Muscle of leg (tissue), 11 donors: ENCODE results near the gene ABCA4. TPM values are rescaled to one million over a fixed set of nuclear protein-coding genes. Genes with fewer than 3 reads are reported as not detected.
"Not testable (repeated sequence)": the region's sequence is repeated elsewhere in the genome, so short reads cannot be mapped to it uniquely, and the experiment has no call there.

Experiments used
- DNase-seq: peaks from one replicate; pipeline ENCODE4 v3.0.0; 2013
- H3K27ac ChIP-seq: one replicate; pipeline ENCODE4 v1.5.1; 2013; ENCODE audit warnings: mild to moderate bottlenecking, low read length, control low read depth
- H3K27me3 ChIP-seq: one replicate; pipeline ENCODE4 v1.6.1; 2013; ENCODE audit warnings: low read length; ENCODE audit not compliant: control insufficient read depth, insufficient read depth
- H3K36me3 ChIP-seq: one replicate; pipeline ENCODE4 v1.6.1; 2013; ENCODE audit warnings: low read length; ENCODE audit not compliant: control insufficient read depth, insufficient read depth
- H3K4me1 ChIP-seq: one replicate; pipeline ENCODE4 v1.6.1; 2013; ENCODE audit warnings: low read length; ENCODE audit not compliant: control insufficient read depth, insufficient read depth
- H3K4me3 ChIP-seq: one replicate; pipeline ENCODE4 v1.5.1; 2013; ENCODE audit warnings: low read length, control low read depth
- H3K9me3 ChIP-seq: replicated peaks from 2 replicates; pipeline ENCODE4 v1.6.1; 2013; ENCODE audit warnings: low read depth, low read length; ENCODE audit not compliant: control insufficient read depth
- WGBS: methylation state at CpG from one replicate; pipeline ENCODE4 v1.1.5; 2013; ENCODE audit warnings: missing lambda C conversion rate; ENCODE audit not compliant: insufficient coverage; 5-methylcytosine and 5-hydroxymethylcytosine counted together
- polyA plus RNA-seq, 8 donors: library from polyadenylated mRNA; unstranded; fragments of 120-200 nt; gene quantifications; one replicate each; pipeline versions ENCODE4 v1.2.1 to v1.2.3, GENCODE V29; 2013; ENCODE audit warnings: inconsistent platforms in 1 of 8, low replicate concordance in 1 of 8; ENCODE audit not compliant: insufficient read length in 8 of 8, insufficient read depth in 1 of 8
- total RNA-seq: library from RNA; stranded (reverse); fragments of 120-200 nt; gene quantifications from one replicate; pipeline ENCODE4 v1.2.4, GENCODE V29; 2013

ABCA4 gene
- total and polyA plus RNA-seq, 9 donors: 0.19 to 1.1 (median 0.49) TPM

- DNase-seq, H3K27me3 ChIP-seq, H3K9me3 ChIP-seq, H3K36me3 ChIP-seq, H3K4me1 ChIP-seq, H3K27ac ChIP-seq, H3K4me3 ChIP-seq: not testable (repeated sequence)
Measured at GRCh38 chr1:94149166-94149565, 28.2 kb upstream of the ABCA4 start.

DNA sequence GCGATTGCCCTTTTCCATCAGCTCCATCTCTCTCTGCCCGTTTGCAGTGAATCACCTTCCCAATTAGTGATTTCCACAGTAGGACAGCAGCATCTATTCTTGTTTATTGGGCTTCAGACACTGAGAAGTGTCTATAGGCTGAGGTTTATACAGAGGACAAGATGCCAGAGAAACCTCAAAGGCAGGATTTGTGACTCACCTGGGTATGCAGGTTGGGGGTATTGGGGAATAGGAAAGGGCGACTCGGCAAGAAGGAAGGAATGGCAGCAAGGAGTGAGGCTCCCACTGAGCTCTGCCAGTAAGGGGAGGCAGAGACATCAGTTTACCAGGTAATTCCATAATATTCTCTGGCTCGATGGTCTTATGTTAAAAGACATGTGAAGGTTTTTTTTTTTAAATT is 25.3 kb upstream of the ABCA4 start:
- no peak for DNase-seq
- no peak overlapping the region for H3K27ac ChIP-seq
- no peaks in the 10 kb centered on the region for H3K36me3 ChIP-seq
- H3K27me3 ChIP-seq: no peaks in the 10 kb centered on the region
- H3K4me1 ChIP-seq: no peaks in the 10 kb centered on the region
- no peaks in the 10 kb centered on the region for H3K9me3 ChIP-seq
- no peak overlapping the region for H3K4me3 ChIP-seq
- 83% methylated on average over 2 of the region's 5 CpGs for WGBS

- no peak overlapping the region for H3K4me3 ChIP-seq
- H3K27ac ChIP-seq: no peak overlapping the region
- no peaks in the 10 kb centered on the region for H3K4me1 ChIP-seq
- no peak for DNase-seq
- no CpG with 5 or more reads among the region's 1 CpG for WGBS
- no peaks in the 10 kb centered on the region for H3K9me3 ChIP-seq
- H3K27me3 ChIP-seq: no peaks in the 10 kb centered on the region
- no peaks in the 10 kb centered on the region for H3K36me3 ChIP-seq
Measured at GRCh38 chr1:94144836-94145235, 23.9 kb upstream of the ABCA4 start.

GRCh38 chr1:94143809-94144176 is 22.8 kb upstream of the ABCA4 start:
- Histone ChIP-seq H3K27ac (no peak overlapping the region), H3K9me3 (no peaks in the 10 kb centered on the region), H3K27me3 (no peaks in the 10 kb centered on the region), H3K4me1 (no peaks in the 10 kb centered on the region), H3K4me3 (no peak overlapping the region), H3K36me3 (no peaks in the 10 kb centered on the region)
- no peak for DNase-seq

- Histone ChIP-seq H3K9me3 (no peaks in the 10 kb centered on the region), H3K36me3 (no peaks in the 10 kb centered on the region), H3K27ac (no peak overlapping the region), H3K27me3 (no peaks in the 10 kb centered on the region), H3K4me3 (no peak overlapping the region), H3K4me1 (no peaks in the 10 kb centered on the region)
- 67% methylated on average over 1 of the region's 2 CpGs for WGBS
- no peak for DNase-seq
Measured at GRCh38 chr1:94143173-94143808, 22.3 kb upstream of the ABCA4 start.

DNA sequence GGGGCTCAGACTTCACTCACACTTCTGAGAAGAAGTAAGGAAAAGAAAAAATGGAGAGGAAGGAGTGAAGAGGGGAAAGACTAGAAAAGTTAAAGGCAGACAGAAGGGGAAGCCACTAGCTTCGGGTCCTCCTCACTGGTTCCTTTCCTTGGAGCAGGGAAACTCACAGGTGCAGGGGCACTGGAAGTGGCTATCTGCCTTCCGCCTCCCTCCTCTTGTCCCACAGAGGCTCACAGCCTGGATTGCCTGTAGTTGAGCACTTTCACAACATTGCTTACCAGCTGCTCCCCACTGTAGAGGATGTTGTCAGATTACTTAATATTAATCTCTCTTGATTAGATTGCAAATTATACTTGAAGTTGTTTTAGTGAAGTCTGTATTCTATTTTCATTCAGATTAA is 21.6 kb upstream of the ABCA4 start:
- H3K27me3 ChIP-seq: no peaks in the 10 kb centered on the region
- H3K4me3 ChIP-seq: no peak overlapping the region
- H3K9me3 ChIP-seq: no peaks in the 10 kb centered on the region
- no peaks in the 10 kb centered on the region for H3K4me1 ChIP-seq
- 57% methylated on average over 1 of the region's 2 CpGs for WGBS
- no peaks in the 10 kb centered on the region for H3K36me3 ChIP-seq
- H3K27ac ChIP-seq: no peak overlapping the region
- no peak for DNase-seq

- no peaks in the 10 kb centered on the region for H3K27me3 ChIP-seq
- no peaks in the 10 kb centered on the region for H3K36me3 ChIP-seq
- H3K9me3 ChIP-seq: no peaks in the 10 kb centered on the region
- 71% methylated on average over 1 of the region's 1 CpG for WGBS
- no peak for DNase-seq
- no peak overlapping the region for H3K4me3 ChIP-seq
- H3K4me1 ChIP-seq: no peaks in the 10 kb centered on the region
- H3K27ac ChIP-seq: no peak overlapping the region
Measured at GRCh38 chr1:94142022-94142421, 21.1 kb upstream of the ABCA4 start.

DNA sequence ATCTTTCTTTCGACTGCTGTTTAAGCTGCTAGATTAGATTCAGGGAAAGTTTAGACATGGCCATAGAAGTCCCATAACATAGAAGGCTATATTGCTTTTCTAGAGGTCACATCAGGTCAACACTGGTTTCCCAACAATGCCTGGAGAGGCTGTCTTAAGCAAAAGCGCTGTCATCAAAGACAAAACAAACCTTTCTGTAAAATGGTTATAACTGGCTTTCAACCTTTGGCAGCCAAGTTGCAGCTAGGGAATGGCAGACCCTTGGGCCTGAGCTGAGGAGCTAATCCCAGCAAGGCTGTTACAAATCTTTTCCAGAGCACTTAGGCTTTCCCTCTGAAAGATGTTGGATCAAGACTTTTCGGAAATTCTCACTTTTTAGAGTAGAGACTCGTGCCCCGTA is 11.2 kb upstream of the ABCA4 start:
- no peak overlapping the region for H3K4me3 ChIP-seq
- H3K27ac ChIP-seq: no peak overlapping the region
- H3K9me3 ChIP-seq: peaks cover 4% of the 10 kb centered on the region
- no peak for DNase-seq
- WGBS: 33% methylated on average over 1 of the region's 5 CpGs
- H3K27me3 ChIP-seq: no peaks in the 10 kb centered on the region
- no peaks in the 10 kb centered on the region for H3K36me3 ChIP-seq
- no peaks in the 10 kb centered on the region for H3K4me1 ChIP-seq

GRCh38 chr1:94130851-94131595 is 10.1 kb upstream of the ABCA4 start:
- 73% methylated on average over 5 of the region's 8 CpGs for WGBS
- Histone ChIP-seq H3K36me3 (no peaks in the 10 kb centered on the region), H3K9me3 (peaks cover 4% of the 10 kb centered on the region), H3K4me1 (peaks cover 2% of the 10 kb centered on the region), H3K27ac (no peak overlapping the region), H3K4me3 (no peak overlapping the region), H3K27me3 (no peaks in the 10 kb centered on the region)
- no peak for DNase-seq

DNA sequence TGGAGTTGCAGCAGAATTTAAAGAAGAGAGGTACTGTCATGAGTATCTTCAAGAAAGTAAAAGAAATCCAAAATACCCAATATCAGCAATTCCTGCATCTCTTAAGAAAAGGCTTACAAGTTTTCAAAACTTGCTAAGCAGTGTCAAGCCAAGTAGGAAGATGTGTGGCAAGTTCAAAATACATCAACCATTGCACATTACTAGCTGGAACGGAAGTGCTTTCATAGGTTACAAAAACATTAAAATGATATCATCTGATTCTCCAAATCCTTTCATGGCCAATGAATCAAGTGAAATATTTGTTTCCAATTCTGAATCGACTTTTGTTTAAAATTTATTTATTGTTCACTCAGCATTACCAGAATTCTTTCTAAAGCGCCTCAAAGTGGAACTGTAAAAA is 5.7 kb upstream of the ABCA4 start:
- no peak for DNase-seq
- H3K4me3 ChIP-seq: no peak overlapping the region
- H3K36me3 ChIP-seq: no peaks in the 10 kb centered on the region
- no CpG with 5 or more reads among the region's 3 CpGs for WGBS
- H3K27ac ChIP-seq: no peak overlapping the region
- no peaks in the 10 kb centered on the region for H3K27me3 ChIP-seq
- H3K9me3 ChIP-seq: no peaks in the 10 kb centered on the region
- H3K4me1 ChIP-seq: peaks cover 8% of the 10 kb centered on the region
